DOHH2 (cell line): Measurements from ENCODE around the gene DMRT1.

Experiments used
- H3F3A ChIP-seq: fragments of 200-600 bp; sonication (generic), shearing (Covaris generic); 2 replicates; pipeline ENCODE4 v1.6.0; 2016; ENCODE audit warnings: antibody characterized with exemption, mild to moderate bottlenecking; ENCODE audit not compliant: control insufficient read depth, insufficient read depth
- H3K27ac ChIP-seq: fragments of 200-600 bp; sonication (generic); 2 replicates; pipeline ENCODE4 v1.5.1; 2014; ENCODE audit warnings: low read depth, mild to moderate bottlenecking, low read length, moderate library complexity
- H3K27me3 ChIP-seq: fragments of 200-600 bp; sonication (generic); 2 replicates; pipeline ENCODE4 v1.6.1; 2014; ENCODE audit warnings: mild to moderate bottlenecking, low read length, mixed read lengths; ENCODE audit not compliant: control insufficient read depth
- H3K36me3 ChIP-seq: fragments of 200-600 bp; sonication (generic); 2 replicates; pipeline ENCODE4 v1.6.1; 2014; ENCODE audit warnings: mild to moderate bottlenecking, low read length, moderate library complexity, mixed read lengths; ENCODE audit not compliant: control insufficient read depth
- H3K4me1 ChIP-seq: fragments of 200-600 bp; sonication (generic); 2 replicates; pipeline ENCODE4 v1.6.1; 2014; ENCODE audit warnings: mild to moderate bottlenecking, low read length, mixed read lengths; ENCODE audit not compliant: control insufficient read depth
- H3K4me2 ChIP-seq: fragments of 200-600 bp; sonication (generic); 2 replicates; pipeline ENCODE4 v1.6.0; 2014; ENCODE audit warnings: mild to moderate bottlenecking, low read length, moderate library complexity
- H3K4me3 ChIP-seq: fragments of 200-600 bp; sonication (generic); 2 replicates; pipeline ENCODE4 v1.5.1; 2014; ENCODE audit warnings: mild to moderate bottlenecking, low read length, mixed read lengths
- H3K79me2 ChIP-seq: fragments of 200-600 bp; sonication (generic); 2 replicates; pipeline ENCODE4 v1.6.1; 2014; ENCODE audit warnings: mild to moderate bottlenecking, low read length, mixed read lengths; ENCODE audit not compliant: control insufficient read depth
- H3K9me2 ChIP-seq: fragments of 200-600 bp; sonication (generic); replicated peaks from 2 replicates; pipeline ENCODE4 v1.6.1; 2014; ENCODE audit warnings: mild to moderate bottlenecking, low read length, mixed read lengths; ENCODE audit not compliant: control insufficient read depth
- H3K9me3 ChIP-seq: fragments of 200-600 bp; sonication (generic); 2 replicates; pipeline ENCODE4 v1.6.1; 2014; ENCODE audit warnings: antibody characterized with exemption, low read length, mixed read lengths; ENCODE audit not compliant: control insufficient read depth, insufficient read depth
- H4K20me1 ChIP-seq: fragments of 200-600 bp; sonication (generic); 2 replicates; pipeline ENCODE4 v1.6.0; 2014; ENCODE audit warnings: low read depth, mild to moderate bottlenecking, antibody characterized with exemption, low read length, moderate library complexity; ENCODE audit not compliant: control insufficient read depth, insufficient read depth
- EZH2phosphoT487 ChIP-seq: fragments of 200-600 bp; sonication (generic); IDR thresholded peaks from 2 replicates; pipeline ENCODE4 v1.6.1; 2017; ENCODE audit warnings: borderline replicate concordance, mild to moderate bottlenecking, antibody characterized with exemption, low read length, moderate library complexity, mixed read lengths
- TF ChIP-seq, protein P1 (sequence below): fragments of 200-600 bp; sonication (generic); IDR thresholded peaks from one replicate; pipeline ENCODE4 v1.5.1; 2014; ENCODE audit warnings: antibody characterized with exemption, mild to moderate bottlenecking, low read depth, low read length; ENCODE audit not compliant: poor library complexity, severe bottlenecking

The DMRT1 gene

GRCh38 chr9:970151-970996 lies 128.9 kb downstream of the DMRT1 start:
- no peaks in the 10 kb centered on the region for H3K9me2 ChIP-seq
- H3K9me3 ChIP-seq, result peaks cover 11% of the 10 kb centered on the region; the same call in 1 of the 2 replicates
- H3K27me3 ChIP-seq, result peaks cover 15% of the 10 kb centered on the region; the same call in 1 of the 2 replicates
- H3K36me3 ChIP-seq, result no peaks in the 10 kb centered on the region
- H3K4me3 ChIP-seq, result no peak overlapping the region
- no peaks in the 10 kb centered on the region for H3K79me2 ChIP-seq
- no peak for TF ChIP-seq EZH2phosphoT487
- H3K27ac ChIP-seq, result no peak overlapping the region
- H4K20me1 ChIP-seq, result no peaks in the 10 kb centered on the region
- no peaks in the 10 kb centered on the region for H3F3A ChIP-seq
- no peak overlapping the region for H3K4me2 ChIP-seq
- peaks cover 7% of the 10 kb centered on the region for H3K4me1 ChIP-seq

- H3K4me2 ChIP-seq, result no peak overlapping the region
Observed at GRCh38 chr9:971901-972500, 130.5 kb downstream of the DMRT1 start.

GRCh38 chr9:972501-973294 lies 131.2 kb downstream of the DMRT1 start:
- H3K4me2 ChIP-seq, result no peak overlapping the region
- no peaks in the 10 kb centered on the region for H4K20me1 ChIP-seq
- 0 out of 2 replicates have a peak, but pooled peaks cover 3% of the 10 kb centered on the region for H3K27me3 ChIP-seq
- H3K9me2 ChIP-seq, result no peaks in the 10 kb centered on the region
- peaks cover 14% of the 10 kb centered on the region; the same call in 1 of the 2 replicates for H3K9me3 ChIP-seq
- no peaks in the 10 kb centered on the region for H3F3A ChIP-seq
- peaks cover 4% of the 10 kb centered on the region for H3K4me1 ChIP-seq
- H3K4me3 ChIP-seq, result no peak overlapping the region
- no peaks in the 10 kb centered on the region for H3K36me3 ChIP-seq
- H3K27ac ChIP-seq, result no peak overlapping the region
- TF ChIP-seq EZH2phosphoT487, result no peak
- TF ChIP-seq, protein P1, sequence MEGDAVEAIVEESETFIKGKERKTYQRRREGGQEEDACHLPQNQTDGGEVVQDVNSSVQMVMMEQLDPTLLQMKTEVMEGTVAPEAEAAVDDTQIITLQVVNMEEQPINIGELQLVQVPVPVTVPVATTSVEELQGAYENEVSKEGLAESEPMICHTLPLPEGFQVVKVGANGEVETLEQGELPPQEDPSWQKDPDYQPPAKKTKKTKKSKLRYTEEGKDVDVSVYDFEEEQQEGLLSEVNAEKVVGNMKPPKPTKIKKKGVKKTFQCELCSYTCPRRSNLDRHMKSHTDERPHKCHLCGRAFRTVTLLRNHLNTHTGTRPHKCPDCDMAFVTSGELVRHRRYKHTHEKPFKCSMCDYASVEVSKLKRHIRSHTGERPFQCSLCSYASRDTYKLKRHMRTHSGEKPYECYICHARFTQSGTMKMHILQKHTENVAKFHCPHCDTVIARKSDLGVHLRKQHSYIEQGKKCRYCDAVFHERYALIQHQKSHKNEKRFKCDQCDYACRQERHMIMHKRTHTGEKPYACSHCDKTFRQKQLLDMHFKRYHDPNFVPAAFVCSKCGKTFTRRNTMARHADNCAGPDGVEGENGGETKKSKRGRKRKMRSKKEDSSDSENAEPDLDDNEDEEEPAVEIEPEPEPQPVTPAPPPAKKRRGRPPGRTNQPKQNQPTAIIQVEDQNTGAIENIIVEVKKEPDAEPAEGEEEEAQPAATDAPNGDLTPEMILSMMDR, result no peak
- no peaks in the 10 kb centered on the region for H3K79me2 ChIP-seq

More at GRCh38 chr9:971901-972500, 130.5 kb downstream of the DMRT1 start:
- Histone ChIP-seq H3K4me1 (peaks cover 7% of the 10 kb centered on the region), H3K27me3 (0 out of 2 replicates have a peak, but pooled peaks cover 6% of the 10 kb centered on the region), H3K9me2 (no peaks in the 10 kb centered on the region), H3K4me3 (no peak overlapping the region), H3K27ac (no peak overlapping the region), H4K20me1 (no peaks in the 10 kb centered on the region), H3K36me3 (no peaks in the 10 kb centered on the region), H3K79me2 (no peaks in the 10 kb centered on the region), H3K9me3 (peaks cover 14% of the 10 kb centered on the region; the same call in 1 of the 2 replicates), H3F3A (no peaks in the 10 kb centered on the region)
- TF ChIP-seq, protein P1, result no peak
- no peak for TF ChIP-seq EZH2phosphoT487
